GM18907 (cell line): Measurements from ENCODE around the gene RHEBL1.

Source experiments
- ATAC-seq: cut with Tn5 transposase; IDR thresholded peaks from one replicate; pipeline ENCODE4 v1.9.1; 2021; ENCODE audit warnings: mild to moderate bottlenecking, moderate library complexity; ENCODE audit not compliant: unreplicated experiment

RHEBL1 gene, protein sequence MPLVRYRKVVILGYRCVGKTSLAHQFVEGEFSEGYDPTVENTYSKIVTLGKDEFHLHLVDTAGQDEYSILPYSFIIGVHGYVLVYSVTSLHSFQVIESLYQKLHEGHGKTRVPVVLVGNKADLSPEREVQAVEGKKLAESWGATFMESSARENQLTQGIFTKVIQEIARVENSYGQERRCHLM

DNA sequence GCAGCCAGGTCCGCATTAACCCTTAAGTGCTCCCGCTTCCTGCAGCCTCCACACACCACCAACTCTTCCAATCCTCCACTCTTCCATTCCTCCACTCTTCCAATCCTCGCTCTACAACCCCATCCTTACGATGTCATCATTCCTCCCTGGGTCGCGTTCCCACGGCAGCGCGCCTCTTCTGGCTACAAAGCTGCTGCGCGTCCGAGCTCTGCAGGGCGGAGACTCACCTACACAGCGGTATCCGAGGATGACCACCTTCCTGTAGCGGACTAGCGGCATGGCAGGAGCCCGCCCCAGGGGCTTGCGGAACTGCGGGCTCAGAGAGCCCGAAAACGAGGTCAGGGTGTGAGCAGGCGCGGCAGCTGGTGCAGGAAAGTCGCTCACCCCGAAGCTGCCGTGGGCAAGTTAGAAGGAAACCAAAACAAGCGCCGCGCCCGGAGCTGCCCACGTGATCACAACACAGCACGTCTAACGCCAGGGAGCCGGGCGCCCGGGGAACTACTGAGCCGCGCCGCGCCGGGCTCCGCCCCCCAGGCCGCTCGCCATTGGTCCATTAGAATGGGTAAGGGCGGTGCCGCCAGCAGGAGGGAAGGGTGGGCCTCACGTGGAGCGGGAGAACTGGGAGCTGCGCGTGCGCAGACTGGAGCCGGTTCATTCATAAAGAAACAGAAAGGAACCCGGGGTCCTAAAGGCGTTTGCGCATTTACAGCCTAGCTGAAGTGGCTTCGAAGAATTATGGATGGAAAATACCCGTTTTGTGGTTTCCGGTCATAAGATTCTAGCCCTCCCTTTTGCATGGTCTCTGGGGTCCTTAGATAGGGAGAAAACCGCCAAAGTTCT lies at the start of gene RHEBL1:
Gene RHEBL1 (minus strand): TSS at position 473 of the 840 bp plus-strand sequence. CDS start 194 bp downstream, at position 279.
- peak; percentile 95 for ATAC-seq

DNA sequence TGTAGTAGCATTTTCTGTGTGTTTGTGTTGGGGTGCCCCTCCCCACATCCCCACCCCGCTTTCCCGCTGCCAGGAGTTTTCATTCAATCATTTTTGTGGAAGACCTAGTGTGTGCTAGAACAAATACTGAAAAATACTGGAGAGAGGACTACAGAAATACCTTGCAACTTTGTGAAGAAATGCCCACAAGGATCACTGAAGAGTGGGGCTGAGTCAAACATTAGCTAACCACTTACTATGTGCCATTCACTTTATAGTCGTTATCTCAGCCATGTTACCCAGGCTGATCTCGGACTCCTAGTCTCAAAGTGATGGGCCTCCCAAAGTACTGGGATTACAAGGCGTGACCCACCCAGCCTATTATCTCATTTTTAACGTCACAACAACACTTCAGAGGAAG lies 41.4 kb upstream of the RHEBL1 start:
- no peak for ATAC-seq

DNA sequence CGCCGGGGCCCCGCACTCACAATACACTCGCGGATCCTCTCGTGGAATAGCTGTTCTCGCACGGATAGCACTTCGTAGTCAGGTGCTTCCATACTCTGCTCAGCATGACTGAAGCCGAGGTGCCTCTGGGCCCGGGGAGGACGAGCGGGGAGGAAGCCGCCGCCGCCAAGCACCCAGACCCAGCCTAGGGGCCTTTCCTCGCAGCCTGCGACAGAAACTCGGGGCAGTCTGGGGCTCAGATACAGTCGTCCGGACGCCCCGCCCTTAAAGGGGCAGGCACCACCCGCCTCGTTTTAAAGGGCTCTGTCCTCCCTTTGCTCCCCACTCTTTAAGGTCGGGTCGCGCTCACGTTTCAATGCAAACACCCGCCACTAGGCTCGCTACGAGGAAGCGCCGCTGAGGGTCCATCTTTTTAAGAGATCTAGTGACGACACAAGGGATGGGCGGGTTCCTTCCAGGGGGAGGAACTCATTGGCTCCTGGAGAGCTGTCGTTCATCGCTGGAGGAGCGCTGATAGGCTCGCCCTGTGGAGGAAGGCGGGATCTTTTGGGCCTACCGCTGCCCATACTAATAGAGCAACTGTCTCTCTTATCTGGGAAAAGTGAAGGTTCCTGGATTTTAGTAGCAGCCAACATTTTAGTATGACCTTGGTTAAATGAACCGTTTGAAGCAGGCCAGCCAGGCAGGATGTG lies 40.8 kb upstream of the RHEBL1 start, which contains the start of gene LMBR1L:
Gene LMBR1L (minus strand): TSS at position 384 of the 692 bp plus-strand sequence. CDS start 292 bp downstream, at position 92.
- peak; percentile 98 for ATAC-seq

DNA sequence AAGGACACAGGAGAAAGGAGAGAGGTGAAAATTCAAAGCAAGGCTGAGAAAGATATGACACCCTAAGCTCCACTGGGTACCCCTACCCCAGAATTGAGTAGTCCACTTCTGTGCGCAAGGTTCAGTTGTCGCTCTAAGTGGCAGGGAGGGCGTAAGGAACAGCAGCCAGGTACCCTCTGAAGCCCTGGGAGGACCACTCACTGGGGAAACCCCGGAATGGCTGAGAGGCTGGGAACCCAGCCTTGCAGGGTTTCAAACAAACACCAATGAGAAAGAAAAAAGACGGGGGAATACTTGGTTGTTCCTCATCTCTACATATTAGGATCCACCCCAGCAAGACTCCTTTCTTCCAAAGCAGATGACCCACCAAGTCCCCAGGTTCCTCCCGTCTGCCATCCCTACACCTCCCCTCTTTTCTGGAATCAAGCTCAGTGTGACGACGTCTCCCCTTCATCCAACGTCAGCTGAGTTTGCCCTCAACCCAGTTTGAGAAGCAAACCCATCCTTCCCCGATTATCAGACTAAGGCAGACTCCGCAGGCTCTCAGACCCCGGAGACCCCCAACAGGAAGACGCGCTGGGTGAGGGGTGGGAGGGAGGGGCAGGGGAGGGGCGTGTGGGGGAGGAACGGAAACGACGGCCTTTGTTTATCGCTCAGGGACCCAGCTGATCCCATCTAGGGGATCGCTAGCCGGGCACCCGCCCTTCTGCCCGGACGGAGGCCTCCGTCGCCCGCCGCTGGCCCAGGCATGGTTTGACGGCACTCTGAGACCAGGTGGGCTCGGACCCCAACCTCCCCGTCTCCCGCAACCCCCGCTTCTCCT lies 40.1 kb upstream of the RHEBL1 start:
- ATAC-seq = no peak

DNA sequence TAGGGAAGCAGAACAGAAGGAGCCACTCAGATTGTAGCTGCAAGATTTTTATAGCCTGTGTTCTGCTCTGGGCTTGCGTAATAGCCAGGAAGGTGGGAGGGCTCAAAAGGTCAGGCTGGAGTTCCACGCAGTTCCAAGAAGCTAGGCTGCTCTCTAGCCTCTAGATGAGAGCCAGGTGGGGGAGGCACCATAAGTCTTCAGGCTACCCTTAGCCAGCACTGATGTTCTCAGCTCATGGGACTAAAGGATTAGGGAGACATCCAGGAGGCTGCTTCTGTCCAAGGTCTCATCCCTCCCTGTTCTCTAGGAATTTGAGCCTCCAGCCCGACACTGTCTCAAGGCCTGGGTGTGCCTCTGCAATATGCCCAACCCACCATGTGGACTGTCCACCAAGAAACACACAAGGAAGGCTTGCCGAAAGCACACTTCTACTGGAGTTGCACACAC lies 39.2 kb upstream of the RHEBL1 start:
- no peak for ATAC-seq

DNA sequence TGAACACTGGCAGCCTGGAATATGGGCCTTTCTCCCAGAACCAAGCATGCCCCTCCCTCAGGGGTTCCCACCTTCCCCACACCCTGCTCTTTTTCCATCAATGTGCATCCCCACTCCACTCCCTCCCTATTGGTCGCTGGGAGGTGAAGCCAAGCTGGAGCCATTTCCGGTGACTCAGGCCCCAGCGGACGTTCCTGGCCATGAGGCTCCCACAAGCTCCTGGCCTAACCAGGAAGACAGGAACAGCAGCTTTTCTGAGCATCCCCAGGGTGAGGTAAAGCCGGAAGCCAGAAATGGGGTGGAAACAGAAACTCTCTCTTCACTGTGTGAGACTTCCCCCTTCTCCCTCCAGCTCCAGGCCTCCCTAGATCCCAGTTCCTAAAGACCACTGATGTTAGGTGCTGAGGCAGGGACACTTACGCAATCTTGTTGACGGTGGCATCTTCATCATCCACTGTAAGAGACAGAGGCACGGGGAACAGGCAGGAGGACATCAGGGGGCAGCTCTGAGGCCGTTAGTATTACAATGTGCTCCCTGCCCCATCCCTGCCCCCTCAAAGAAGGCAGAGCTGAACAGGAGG lies 35.8 kb upstream of the RHEBL1 start:
- ATAC-seq = no peak

DNA sequence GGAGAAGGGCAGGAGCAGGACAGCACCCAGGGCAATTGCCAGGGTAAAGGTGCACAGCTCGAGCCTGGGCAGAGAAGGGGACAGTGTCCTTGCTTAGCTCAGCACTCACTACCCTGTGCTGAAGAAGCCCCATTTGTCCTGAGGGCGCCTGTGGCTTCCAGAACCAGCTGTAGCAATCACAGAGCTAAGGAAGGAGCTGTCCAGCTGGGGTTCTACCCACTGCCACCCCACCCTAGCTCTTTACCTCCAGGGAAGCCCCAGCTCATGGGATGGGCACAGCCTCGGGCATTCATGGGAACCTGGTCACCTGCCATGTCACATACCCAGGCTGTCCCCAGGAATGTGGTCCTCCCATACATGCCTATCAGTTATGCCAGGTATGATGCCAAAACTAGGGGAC lies 35.0 kb upstream of the RHEBL1 start:
- ATAC-seq = no peak

DNA sequence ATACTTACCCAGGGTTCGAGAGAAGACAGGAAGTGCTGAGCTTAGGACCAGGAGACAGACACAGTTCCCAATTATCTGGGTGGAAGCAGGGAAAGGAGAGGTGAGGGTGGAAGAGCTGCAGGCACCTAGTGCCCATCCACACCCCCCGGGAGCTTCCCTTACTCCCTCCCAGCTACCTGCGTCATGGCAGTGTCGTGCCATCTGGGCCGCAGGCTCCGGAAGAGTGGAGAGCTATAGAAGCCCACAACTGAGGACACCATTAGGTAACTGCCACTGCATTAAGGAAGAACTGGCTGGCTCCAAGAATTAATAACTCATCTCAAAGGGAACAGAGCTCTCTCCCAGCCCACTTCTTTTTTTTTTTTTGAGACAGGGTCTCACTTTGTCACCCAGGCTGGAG lies 30.6 kb upstream of the RHEBL1 start:
- ATAC-seq = no peak

DNA sequence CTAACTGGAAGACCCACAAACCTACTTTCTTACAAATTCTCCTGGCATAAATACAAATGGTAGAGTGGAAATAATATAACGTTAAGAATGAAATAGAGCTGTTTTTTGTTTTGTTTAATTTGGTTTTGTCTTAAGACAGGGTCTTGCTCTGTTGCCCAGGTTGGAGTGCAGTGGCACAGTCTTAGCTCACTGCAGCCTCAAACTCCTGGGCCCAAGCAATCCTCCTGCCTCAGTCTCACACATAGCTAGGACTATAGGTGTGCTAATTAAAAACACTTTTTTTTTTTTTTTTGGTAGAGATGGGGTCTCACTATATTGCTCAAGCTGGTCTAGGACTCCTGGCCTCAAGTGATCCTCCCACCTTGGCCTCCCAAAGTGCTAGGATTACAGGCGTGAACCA lies 28.9 kb upstream of the RHEBL1 start:
- no peak for ATAC-seq

DNA sequence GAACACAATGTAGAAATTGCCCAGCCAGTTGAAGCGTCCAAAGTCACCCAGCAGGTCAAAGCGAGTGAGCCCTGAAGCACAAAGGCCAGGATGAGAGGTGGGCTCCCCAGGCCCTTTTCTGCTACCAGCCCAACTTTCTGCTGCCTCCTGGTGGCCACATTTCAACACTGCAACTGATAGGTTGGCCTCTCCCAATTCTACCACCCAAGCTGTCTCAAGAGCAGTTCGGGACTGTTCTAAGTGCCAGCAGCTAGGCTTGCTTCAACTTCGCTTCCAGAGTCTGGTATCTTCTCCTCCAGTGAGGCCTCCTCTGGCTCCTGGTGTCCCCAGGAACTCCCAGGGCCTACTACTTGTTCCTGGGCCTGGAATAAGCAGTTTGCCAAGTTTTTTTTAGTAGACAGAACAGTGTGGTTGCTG lies 28.3 kb upstream of the RHEBL1 start:
- no peak for ATAC-seq

DNA sequence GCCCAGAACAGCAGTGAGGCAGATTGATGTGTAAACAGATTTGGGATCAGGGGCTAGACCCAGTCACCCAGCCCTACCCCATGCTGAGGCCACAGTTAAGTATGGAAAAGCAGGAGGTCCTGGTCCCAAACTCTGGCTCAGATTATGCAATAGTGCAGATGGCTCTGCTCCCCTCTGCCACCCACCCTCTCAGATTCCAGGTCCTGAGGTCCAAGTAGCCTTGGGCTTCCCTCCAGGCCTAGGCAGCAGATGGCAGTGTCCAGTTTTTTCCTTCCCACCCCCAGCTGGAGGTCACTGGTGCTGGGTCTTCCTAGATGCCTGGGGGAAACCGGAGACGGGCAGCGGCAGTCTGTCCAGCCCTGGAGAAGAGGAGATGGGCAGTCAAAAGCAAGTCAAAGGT lies 27.6 kb upstream of the RHEBL1 start:
- no peak for ATAC-seq

DNA sequence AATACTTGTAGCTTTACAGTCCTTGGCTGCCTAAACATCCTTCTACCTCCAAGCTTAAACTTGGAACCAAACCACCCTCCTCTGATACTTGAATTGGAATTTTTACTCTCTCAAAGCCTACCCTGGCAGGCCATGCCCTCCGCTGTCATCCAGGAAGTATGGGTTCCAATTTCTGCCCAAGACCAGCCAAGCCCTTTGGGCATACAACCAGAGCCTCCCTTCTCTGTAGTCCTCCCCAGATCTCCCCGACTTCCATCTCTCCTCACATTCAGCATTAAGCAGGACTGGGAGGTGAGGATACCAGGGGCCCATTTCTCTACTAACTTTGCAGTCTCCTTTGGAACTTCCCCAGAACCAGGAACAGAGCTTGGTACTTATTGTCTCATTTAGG lies 25.2 kb upstream of the RHEBL1 start:
- ATAC-seq = no peak

DNA sequence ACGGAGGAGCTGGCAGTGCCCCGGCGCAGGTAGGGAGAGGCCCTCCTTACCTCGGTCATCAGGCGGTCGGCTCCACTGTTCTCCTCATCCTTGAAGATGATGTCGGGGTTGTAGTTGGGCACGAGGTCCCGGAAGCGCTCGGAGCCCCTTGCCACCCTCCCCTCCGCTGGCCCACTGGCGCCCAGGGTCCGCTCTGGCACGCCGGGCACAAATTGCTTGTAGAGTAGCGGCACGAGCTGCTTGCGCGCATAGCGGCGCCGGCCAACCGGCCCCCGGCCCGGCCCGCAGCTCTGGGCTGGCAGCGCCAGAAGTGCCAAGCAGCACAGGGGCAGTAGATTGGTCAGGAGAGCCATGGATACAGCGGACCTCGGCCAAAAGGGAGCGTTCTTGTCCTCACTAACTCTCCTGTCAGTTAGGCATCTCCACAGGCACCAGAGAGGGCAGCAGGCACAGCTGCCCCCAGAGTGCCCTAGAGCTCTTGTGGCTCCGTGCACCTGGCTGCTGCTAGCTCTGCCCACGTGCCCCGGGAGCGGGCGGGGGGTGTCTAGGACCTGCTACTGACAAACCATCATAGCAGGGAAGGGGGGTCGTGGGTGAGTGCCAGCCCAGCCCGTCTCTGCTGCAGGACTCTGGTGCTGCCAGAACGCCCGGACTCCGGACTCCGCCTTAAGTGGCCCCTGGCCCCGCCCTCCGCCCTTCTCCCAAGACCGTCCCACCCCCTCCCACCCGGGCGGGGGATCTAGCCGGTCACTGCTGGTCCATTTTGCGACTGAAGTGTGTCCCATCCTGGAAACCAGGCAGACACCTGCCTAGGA lies 24.6 kb upstream of the RHEBL1 start, which contains the start of gene DHH:
Gene DHH (minus strand): TSS at position 642 of the 815 bp plus-strand sequence. CDS start 289 bp downstream, at position 353.
- no peak for ATAC-seq

DNA sequence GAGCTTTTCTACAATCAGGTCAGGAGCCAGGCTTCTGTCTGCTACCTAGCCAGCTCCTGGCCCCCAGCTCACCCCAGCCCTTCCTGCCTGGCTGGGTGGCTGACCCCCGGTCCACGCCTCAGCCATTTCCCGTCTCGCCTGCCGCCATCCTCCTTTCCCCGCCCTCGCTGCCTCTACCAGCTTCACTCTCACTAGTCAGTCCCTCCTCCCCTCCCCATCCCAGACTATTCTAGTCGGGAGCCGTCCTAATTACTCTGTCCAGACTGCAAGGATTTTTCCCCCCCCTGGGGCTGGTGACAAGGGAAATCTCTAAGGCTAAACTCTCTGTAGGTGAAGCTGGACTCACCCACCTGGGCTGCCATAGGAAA lies 24.0 kb upstream of the RHEBL1 start:
- no peak for ATAC-seq

DNA sequence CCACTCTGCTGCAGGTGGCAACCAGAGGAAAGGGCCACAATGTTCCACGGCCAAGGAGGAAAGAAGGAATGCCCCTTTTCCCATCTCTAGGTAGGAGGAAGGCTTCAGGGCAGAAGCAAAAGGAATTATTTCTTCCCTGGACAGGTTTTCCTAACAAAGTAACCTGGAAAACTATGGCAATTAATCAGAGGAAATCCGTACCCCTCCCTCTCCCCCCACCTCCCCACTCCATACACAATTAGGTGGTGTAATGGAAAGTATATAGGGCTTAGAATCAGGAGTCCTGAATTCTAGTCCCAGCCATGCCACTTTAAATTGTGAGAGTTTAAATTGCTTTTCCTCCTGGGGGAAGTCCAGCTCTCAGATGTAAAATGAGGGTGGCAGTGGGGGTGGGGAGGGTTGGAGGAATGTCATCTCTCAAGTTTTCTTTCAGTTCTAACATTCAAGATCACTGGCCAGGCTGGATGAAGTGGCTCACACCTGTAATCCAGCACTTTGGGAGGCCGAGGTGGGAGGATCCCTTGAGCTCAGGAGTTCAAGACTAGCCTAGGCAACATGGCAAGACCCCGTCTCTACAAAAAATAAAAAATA lies 23.1 kb upstream of the RHEBL1 start:
- no peak for ATAC-seq

DNA sequence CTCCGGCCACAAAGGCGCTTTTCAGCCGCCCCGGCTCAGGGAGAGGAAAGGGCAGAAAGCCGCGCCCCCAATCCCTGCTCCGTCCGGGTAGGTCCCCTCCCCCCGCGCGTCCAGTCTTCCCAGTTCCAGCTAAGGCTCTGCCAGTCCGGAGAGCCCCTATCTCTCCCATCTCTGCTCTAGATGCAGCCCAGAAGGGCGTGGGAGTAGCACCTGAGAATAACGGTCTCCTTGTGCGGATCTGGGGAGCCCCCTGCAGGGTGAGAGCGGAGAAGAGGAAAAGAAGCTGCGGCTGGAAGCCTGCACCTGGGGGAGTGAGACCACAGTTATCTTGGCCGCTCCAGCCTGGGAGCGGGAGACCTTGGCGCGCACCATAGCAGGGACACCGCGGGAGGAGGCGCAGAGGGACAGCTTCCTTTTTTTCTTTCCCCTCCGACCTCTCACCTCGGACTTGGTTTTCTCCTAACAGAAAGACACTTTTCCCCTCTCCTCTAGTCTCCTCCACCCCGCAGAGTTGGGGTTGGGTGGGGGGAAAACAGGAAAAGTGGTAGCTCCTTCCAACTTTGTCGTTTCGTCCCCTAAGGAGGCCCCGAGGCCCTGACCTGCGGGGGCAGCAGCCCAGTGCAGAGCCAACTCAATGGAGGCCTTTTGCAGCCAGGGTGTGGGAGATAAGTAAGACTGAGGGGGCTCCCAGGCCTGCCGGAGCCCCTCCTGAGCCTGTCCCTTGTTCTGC lies 22.5 kb upstream of the RHEBL1 start:
- no peak for ATAC-seq

DNA sequence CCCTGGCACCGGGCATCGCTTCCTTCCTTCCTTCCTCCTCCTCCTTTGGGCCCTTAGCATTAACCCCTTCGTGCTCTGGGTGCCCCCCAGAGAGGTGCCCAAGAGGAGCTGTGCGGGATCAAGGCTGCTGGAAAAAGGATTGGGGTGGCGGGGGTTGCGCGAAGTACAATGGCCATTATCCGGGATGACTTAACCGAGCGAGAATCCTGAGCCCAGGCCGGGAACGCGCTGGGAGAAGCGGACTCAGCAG lies 22.0 kb upstream of the RHEBL1 start:
- no peak for ATAC-seq

DNA sequence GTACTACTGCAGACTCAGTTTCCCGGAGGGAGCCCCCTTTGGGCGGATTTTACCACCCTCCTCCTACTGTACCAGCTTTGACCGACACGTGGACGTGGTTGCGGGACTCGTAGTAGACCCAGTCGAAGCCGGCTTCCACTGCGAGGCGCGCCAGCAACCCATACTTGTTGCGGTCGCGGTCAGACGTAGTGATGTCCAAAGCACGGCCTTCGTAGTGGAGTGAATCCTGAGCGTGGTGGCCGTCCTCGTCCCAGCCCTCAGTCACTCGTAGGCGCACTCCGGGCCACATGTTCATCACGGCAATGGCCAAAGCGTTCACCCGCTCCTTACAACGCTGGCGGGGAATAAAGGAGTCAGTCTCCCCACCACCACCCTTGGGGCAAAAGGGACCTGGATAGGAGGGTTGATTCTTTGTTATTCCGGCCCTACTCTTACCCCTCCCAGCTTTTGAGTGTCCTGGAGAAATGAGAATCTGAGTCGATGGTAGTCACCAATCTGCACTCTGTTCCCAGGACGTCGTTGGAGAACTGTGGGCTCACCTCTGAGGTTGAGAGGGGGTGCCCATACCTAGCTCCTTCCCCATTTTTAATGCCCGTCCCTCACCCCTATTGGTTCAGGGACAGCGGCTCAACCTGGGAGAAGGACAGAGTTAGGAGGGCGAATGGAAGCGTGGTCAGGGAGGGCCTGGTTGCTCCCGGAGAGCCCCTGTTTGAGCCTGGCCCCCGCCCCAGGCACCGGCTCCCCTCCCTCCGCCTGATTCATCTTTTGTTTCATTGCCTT lies 21.5 kb upstream of the RHEBL1 start:
- ATAC-seq = no peak
